GM23248 (cell line): ENCODE results near the gene ATP5F1C. TPM values are rescaled to one million over a fixed set of nuclear protein-coding genes. Genes with fewer than 3 reads are reported as not detected.

ENCODE experiments used
- DNase-seq: peaks from one replicate; pipeline ENCODE4 v3.0.0-alpha.2; 2015
- H2AFZ ChIP-seq: fragments of 200-600 bp; sonication (generic); 2 replicates; pipeline ENCODE4 v1.6.1; 2016; ENCODE audit warnings: antibody characterized with exemption
- H3F3A ChIP-seq: fragments of 200-600 bp; sonication (generic); 2 replicates; pipeline ENCODE4 v1.6.1; 2016; ENCODE audit warnings: mild to moderate bottlenecking, antibody characterized with exemption, mixed run types; ENCODE audit not compliant: insufficient read depth
- H3K27ac ChIP-seq: fragments of 200-600 bp; sonication (generic); 2 replicates; pipeline ENCODE4 v1.5.1; 2016; ENCODE audit warnings: mild to moderate bottlenecking
- H3K27me3 ChIP-seq: fragments of 200-600 bp; sonication (generic); replicated peaks from 2 replicates; pipeline ENCODE4 v1.6.1; 2016; ENCODE audit warnings: mild to moderate bottlenecking; ENCODE audit not compliant: insufficient read depth
- H3K36me3 ChIP-seq: fragments of 200-600 bp; sonication (generic); 2 replicates; pipeline ENCODE4 v1.6.1; 2016; ENCODE audit warnings: low read depth, mild to moderate bottlenecking
- H3K4me1 ChIP-seq: fragments of 200-600 bp; sonication (generic); 2 replicates; pipeline ENCODE4 v1.6.1; 2016; ENCODE audit warnings: mild to moderate bottlenecking; ENCODE audit not compliant: insufficient read depth
- H3K4me2 ChIP-seq: fragments of 200-600 bp; sonication (generic); one replicate; pipeline ENCODE4 v1.6.1; 2016; ENCODE audit warnings: mild to moderate bottlenecking; ENCODE audit not compliant: unreplicated experiment
- H3K4me3 ChIP-seq: fragments of 200-600 bp; sonication (generic); 2 replicates; pipeline ENCODE4 v1.5.1; 2016; ENCODE audit warnings: mild to moderate bottlenecking
- H3K79me2 ChIP-seq: fragments of 200-600 bp; sonication (generic); 2 replicates; pipeline ENCODE4 v1.6.1; 2016; ENCODE audit warnings: mild to moderate bottlenecking; ENCODE audit not compliant: insufficient read depth
- H3K9ac ChIP-seq: fragments of 200-600 bp; sonication (generic); 2 replicates; pipeline ENCODE4 v1.6.1; 2016; ENCODE audit warnings: mild to moderate bottlenecking
- H3K9me2 ChIP-seq: fragments of 200-600 bp; sonication (generic); 2 replicates; pipeline ENCODE4 v1.6.1; 2016; ENCODE audit warnings: mixed run types, mild to moderate bottlenecking, moderate library complexity; ENCODE audit not compliant: insufficient read depth
- H3K9me3 ChIP-seq: fragments of 200-600 bp; sonication (generic); one replicate; pipeline ENCODE4 v1.6.1; 2017; ENCODE audit warnings: low read depth
- H4K20me1 ChIP-seq: fragments of 200-600 bp; sonication (generic); 2 replicates; pipeline ENCODE4 v1.6.0; 2016; ENCODE audit not compliant: insufficient read depth
- EZH2 ChIP-seq: fragments of 200-600 bp; sonication (generic); IDR thresholded peaks from 2 replicates; pipeline ENCODE4 v1.6.1; 2018; ENCODE audit warnings: antibody characterized with exemption, mild to moderate bottlenecking; ENCODE audit not compliant: insufficient read depth, poor library complexity, severe bottlenecking
- EZH2phosphoT487 ChIP-seq: fragments of 200-600 bp; sonication (generic); IDR thresholded peaks from 2 replicates; pipeline ENCODE4 v1.6.1; 2018; ENCODE audit warnings: antibody characterized with exemption, moderate library complexity, mild to moderate bottlenecking, low read depth; ENCODE audit not compliant: insufficient read depth
- WGBS, 2 experiments: methylation state at CpG; one replicate each; pipeline ENCODE4 v1.1.6; 2015 to 2017; ENCODE audit warnings: low lambda C conversion rate in 2 of 2, low coverage in 1 of 2; ENCODE audit errors: missing lambda C conversion rate in 2 of 2; 5-methylcytosine and 5-hydroxymethylcytosine counted together
- in situ Hi-C: fragments of 300-500 bp; cut with MboI; formaldehyde crosslinking; loops from 2 replicates; pipeline ENCODE4 v1.15.0; 2020
- polyA plus RNA-seq: library from polyadenylated mRNA; unstranded; fragments of >200 nt; fragmentation: Nextera tagmentation; extraction: Ambion mirVana; gene quantifications from 2 replicates; pipeline ENCODE4 v1.2.1, GENCODE V29; 2016
- total RNA-seq: library from RNA; depleted of rRNA; stranded (reverse); fragments of >200 nt; shearing (Covaris generic); gene quantifications from 2 replicates; pipeline ENCODE4 v1.2.3, GENCODE V29; 2014

The ATP5F1C gene
- total and polyA plus RNA-seq, 2 experiments from 2014 or later = 229 to 304 TPM

GRCh38 chr10:7794251-7795026 lies 6.5 kb downstream of the ATP5F1C start:
- H3K9me2 ChIP-seq = no peaks in the 10 kb centered on the region
- H4K20me1 ChIP-seq = peaks cover 15% of the 10 kb centered on the region
- no peak overlapping the region for H3K4me2 ChIP-seq
- no peak overlapping the region for H3K27ac ChIP-seq
- H3K36me3 ChIP-seq = peaks cover 11% of the 10 kb centered on the region
- in situ Hi-C loops = no loop called here
- WGBS, 2 experiments = 93 to 97% methylated on average over 4 of the region's 4 CpGs
- peak; percentile 18 for DNase-seq
- TF ChIP-seq EZH2phosphoT487 = no peak
- TF ChIP-seq EZH2 = no peak
- H3K79me2 ChIP-seq = peaks cover 90% of the 10 kb centered on the region
- H3K4me3 ChIP-seq = no peak overlapping the region
- H3K9ac ChIP-seq = no peak overlapping the region
- H3K27me3 ChIP-seq = no peaks in the 10 kb centered on the region
- no peak overlapping the region for H2AFZ ChIP-seq
- H3K4me1 ChIP-seq = peaks cover 62% of the 10 kb centered on the region
- H3K9me3 ChIP-seq = no peaks in the 10 kb centered on the region
- peaks cover 42% of the 10 kb centered on the region for H3F3A ChIP-seq

GRCh38 chr10:7795605-7796004 lies 7.6 kb downstream of the ATP5F1C start:
- TF ChIP-seq EZH2phosphoT487 = no peak
- TF ChIP-seq EZH2 = no peak
- H3K79me2 ChIP-seq = peaks cover 87% of the 10 kb centered on the region
- in situ Hi-C loops = no loop called here
- H2AFZ ChIP-seq = no peak overlapping the region
- H3K9ac ChIP-seq = no peak overlapping the region
- no peak overlapping the region for H3K4me3 ChIP-seq
- no peak for DNase-seq
- peaks cover 18% of the 10 kb centered on the region for H3K36me3 ChIP-seq
- no peak overlapping the region for H3K27ac ChIP-seq
- no peaks in the 10 kb centered on the region for H3K27me3 ChIP-seq
- peaks cover 7% of the 10 kb centered on the region for H4K20me1 ChIP-seq
- peaks cover 55% of the 10 kb centered on the region for H3K4me1 ChIP-seq
- no peak overlapping the region for H3K4me2 ChIP-seq
- H3K9me2 ChIP-seq = no peaks in the 10 kb centered on the region
- H3K9me3 ChIP-seq = no peaks in the 10 kb centered on the region
- 88 to 91% methylated on average over 4 of the region's 4 CpGs for WGBS, 2 experiments
- peaks cover 47% of the 10 kb centered on the region for H3F3A ChIP-seq

- Histone ChIP-seq H3K4me1 (peaks cover 45% of the 10 kb centered on the region), H2AFZ (peak overlapping the region; percentile 27), H3F3A (peaks cover 38% of the 10 kb centered on the region), H3K9me3 (no peaks in the 10 kb centered on the region), H3K27me3 (no peaks in the 10 kb centered on the region), H3K36me3 (peaks cover 38% of the 10 kb centered on the region), H3K4me2 (peak overlapping the region; percentile 77), H3K9ac (peak overlapping the region; percentile 36), H3K79me2 (peaks cover 82% of the 10 kb centered on the region), H4K20me1 (no peaks in the 10 kb centered on the region; the same call in 1 of the 2 replicates), H3K4me3 (peak overlapping the region; percentile 35; the same call in 1 of the 2 replicates), H3K9me2 (no peaks in the 10 kb centered on the region), H3K27ac (peak overlapping the region; percentile 73)
- TF ChIP-seq EZH2 (no peak), EZH2phosphoT487 (no peak)
- WGBS, 2 experiments = 10 to 16% methylated on average over 6 of the region's 6 CpGs
- in situ Hi-C loops = no loop called here
- peak; percentile 93 for DNase-seq
Measured at GRCh38 chr10:7797582-7797981, 9.6 kb downstream of the ATP5F1C start.

- H3K79me2 ChIP-seq = peaks cover 61% of the 10 kb centered on the region
- no peaks in the 10 kb centered on the region for H3K27me3 ChIP-seq
- H4K20me1 ChIP-seq = no peaks in the 10 kb centered on the region
- H3K4me2 ChIP-seq = no peak overlapping the region
- no peak overlapping the region for H3K9ac ChIP-seq
- no peak overlapping the region for H3K27ac ChIP-seq
- peaks cover 31% of the 10 kb centered on the region for H3F3A ChIP-seq
- H3K4me3 ChIP-seq = no peak overlapping the region
- TF ChIP-seq EZH2phosphoT487 (no peak), EZH2 (no peak)
- in situ Hi-C loops = no loop called here
- no peak overlapping the region for H2AFZ ChIP-seq
- no peaks in the 10 kb centered on the region for H3K9me3 ChIP-seq
- DNase-seq = no peak
- 96 to 98% methylated on average over 4 of the region's 4 CpGs for WGBS, 2 experiments
- no peaks in the 10 kb centered on the region for H3K9me2 ChIP-seq
- peaks cover 76% of the 10 kb centered on the region for H3K36me3 ChIP-seq
- peaks cover 8% of the 10 kb centered on the region for H3K4me1 ChIP-seq
Measured at GRCh38 chr10:7802606-7803005, 14.6 kb downstream of the ATP5F1C start.
